GM19238 (cell line): ENCODE data around the gene CNRIP1.

Source experiments
- DNase-seq: peaks from one replicate; pipeline ENCODE4 v3.0.0; 2011; ENCODE audit warnings: low spot score; ENCODE audit not compliant: insufficient read length

CNRIP1 gene

DNA sequence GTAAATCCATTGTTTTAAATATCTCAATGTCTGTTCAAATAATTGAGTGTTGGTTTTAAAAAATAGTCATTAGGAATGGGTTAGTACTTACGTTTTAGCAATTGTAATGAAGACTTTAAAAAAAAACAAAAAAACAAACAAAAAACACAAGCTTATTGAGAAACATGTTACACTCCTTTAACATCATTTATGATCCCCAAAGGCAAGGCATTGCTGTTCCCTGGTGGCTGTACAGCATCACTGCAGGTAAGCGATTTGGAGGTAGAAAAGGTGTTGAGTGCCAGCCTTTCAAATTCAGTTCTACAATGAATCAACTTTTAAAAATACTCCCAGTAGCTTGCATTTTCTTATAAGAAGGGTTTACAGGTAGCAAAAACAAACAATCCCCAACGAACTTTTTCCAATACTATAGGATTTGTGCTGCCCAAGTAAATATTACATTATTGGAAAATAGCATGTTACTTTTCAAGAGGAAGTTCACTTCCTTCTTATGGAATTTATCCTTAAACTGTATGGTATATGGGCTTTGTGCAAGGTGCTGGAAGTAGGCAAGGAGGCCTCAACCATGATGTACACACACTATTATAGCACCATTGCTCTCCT lies 27.5 kb downstream of the CNRIP1 start:
- DNase-seq: no peak

DNA sequence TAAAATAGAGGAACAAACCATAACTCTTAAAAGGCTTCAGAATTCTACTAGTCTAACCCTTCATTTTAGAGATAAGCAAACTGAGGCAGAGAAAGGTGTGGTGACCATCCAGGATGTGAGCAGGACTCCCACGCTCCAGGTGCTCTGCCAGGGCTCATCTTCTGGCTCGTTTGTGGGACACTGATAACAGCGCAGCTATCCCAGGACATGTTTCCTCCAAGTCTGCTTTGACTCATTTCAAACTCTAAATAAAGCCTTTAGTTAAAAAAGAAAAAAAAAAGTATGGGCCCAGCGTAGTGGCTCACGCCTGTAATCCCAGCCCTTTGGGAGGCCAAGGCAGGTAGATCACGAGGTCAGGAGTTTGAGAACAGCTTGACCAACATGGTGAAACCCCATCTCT lies 28.4 kb downstream of the CNRIP1 start:
- DNase-seq: no peak

DNA sequence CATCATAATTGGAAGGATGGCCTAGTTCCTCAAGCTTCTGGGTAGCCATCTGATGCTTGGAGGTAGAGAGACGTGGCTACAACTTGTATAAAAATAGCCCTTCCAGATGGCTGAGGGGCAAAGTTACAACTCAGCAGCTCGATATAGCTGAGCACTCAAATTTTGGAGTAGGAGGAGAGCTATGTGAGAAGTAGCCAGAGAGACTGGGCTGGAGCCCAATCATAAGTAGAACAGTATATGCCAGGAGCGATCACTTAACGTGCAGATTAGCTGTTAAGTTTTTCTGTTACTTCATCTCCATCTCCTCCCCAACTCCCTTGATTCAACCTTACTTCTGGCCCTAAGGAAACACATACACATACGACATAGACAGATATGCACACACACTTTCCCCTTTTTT lies 28.8 kb downstream of the CNRIP1 start:
- DNase-seq: no peak

DNA sequence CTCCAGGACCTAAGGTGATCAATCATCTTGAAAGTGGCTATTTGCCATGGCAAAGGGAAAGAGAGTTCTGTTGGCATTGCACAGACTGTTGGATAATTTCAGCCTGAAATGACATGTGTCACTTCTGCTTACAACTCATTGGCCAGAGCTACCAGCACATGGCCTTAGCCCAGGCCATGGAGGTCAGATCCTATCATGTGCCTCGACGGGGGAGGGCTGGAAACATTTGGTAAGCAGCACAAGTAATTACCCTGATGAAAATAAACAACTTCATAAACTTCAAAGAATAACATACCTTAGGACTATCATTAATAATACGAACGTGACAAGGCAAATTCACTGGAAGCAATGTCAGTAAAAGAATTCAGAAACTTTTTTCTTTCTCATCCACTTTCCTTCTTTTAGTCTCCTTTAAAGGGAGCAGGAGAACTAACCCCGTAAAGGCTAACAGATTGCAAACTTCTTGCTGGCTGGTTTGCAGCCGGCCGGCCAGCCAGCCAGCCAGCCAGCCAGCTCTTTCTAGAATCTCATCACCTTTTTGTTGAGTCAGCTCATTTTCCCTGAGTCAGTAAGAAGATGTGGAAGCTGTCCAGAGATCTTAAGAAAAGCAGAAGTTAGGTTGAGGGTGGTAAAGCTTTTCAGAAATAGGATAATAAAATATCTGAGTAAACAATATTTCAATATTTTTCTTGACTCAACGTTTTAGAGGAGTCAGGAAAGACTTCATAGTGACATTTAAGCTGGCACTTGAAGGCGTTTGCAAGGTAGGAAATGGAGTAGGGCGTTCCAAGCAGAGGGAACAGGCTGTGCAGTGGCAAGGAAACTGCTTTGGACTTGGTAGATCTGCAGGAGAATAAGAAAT lies 31.9 kb downstream of the CNRIP1 start:
- no peak for DNase-seq

DNA sequence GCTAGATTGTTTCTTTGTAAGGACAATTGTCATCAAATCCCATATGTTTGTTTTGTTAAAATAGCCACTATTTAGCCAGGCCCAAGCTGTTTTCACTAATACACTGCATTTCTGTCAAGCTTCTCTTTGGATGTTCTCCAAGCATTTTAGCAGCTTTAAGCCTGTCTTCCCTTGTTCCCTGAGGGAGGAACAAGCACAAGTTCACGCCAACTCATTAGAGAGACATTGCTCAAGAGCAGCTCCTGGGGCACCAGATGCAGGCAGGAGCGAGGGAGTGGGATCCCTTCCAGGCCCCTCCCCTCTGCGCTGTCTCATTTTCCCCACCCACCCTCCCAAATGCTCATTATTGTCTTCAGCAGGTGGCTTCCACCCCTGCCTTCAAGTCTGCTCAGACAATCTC lies 34.9 kb downstream of the CNRIP1 start:
- no peak for DNase-seq

DNA sequence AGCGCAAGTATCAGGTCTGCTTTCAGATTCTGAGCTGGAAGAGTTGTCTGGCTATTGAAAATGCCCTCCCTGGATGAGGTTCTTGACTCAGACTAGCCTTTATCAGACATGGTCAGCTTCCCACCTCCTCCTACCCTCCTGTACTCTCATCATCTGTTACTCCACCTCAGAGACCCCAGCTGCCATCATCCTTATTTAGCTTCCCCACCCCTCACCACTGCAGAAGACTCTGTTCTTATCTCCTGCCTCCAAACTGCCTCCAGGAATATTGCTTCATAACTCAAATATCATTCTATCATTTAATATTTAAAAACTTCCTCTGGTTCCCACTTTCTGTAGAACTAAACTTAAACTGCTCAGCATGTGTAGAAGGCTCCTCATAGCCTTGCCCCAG lies 36.3 kb downstream of the CNRIP1 start:
- DNase-seq: no peak

DNA sequence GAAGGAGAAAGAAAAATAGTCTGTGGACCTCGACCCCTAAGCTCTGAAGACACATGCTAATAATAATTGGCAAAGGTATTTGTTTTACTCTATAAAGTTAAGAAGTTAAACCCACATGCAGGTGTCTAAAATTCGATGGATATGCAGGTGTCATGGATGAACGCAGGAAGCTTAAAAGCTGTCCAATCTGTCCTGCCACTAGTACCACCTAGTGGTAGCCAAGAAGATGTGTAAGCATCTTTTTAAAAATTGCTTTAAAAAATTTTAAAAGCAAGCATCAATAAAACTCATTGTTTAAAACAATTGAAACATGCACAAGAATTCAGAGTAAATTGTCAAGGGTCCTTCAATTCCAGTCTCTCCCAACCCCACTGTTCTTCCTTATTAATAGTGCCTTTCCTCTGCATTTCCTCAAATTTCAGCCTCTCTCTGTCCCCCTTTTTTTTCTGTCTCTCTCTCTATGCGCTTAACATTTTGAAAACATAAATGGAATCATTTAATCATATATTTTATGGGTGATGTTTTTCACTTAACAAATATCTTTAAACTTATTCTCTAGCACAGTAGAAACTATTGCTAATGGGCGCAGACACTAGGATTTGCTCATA lies 36.8 kb downstream of the CNRIP1 start:
- DNase-seq: peak; percentile 50

DNA sequence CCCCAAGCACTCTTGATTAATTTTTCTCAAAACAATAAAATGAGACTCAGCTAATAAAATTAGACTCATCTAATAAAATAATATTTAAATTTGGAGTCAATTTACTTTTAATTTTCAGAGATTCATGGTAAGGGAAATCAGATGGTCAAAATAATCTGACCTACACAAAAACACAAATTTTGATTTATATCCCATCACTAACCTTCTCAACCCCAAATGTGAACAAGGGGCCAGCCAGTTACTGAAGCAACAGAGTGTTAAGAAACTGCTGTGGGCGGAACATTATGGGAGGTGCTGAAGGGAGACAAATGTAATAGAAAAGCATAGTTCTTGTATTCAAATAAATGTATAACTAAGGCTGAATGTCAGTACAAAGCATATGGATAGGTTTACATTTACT lies 39.0 kb downstream of the CNRIP1 start:
- no peak for DNase-seq

DNA sequence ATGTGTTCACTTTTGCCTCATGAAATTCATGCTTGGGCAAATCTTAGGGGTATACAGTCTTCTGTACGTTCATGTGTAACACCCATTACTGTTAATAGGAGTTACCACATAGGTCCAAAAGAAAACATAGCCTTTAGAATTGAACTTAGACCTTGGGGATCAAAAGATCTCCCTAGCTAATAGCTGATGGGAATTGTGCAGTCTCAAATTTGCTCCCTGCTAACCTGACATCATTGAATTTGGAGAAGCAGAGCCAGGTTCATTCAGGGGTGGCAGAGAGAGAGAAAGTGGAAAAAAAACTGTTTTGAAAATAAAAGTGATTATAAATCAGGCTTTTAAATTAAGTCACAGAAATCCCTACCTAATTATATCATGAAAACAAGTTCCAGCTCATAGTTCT lies 39.4 kb downstream of the CNRIP1 start:
- DNase-seq: no peak

DNA sequence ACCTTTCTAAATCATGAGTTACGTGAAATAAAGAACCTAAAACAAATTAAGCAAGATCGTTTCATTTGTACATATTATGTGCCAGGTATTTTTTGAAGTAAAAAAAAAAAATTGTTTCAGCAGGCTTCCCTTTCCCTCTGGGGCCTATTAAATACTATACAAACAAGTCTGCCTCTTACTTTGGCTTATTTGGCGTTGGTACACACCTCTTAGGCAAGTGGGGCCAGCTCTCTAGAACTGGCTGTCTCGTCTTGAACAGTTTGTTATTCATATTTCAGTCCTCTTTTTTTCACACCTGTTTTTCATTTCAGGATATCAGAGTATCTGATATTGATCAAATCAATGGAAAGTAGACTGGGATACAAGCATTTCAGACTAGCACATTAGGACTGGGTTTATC lies 40.1 kb downstream of the CNRIP1 start:
- no peak for DNase-seq

DNA sequence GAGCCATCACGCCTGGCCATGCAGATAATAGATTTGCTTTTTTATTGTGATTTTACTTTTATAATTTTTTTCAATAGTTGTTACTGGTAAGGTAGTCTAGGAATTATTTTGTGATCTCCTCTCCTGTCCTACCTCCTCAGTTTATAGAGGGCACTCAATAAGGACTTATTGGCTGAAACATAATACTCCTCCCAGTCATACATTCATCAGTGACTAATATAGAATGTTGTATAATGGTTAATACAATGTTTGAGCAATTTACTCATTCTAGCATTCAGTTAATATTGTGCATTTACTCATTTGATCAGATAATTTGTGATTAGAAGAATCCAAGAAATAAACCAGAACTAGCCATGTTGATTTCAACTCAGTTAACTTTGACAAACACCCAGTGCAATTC lies 41.6 kb downstream of the CNRIP1 start:
- no peak for DNase-seq

DNA sequence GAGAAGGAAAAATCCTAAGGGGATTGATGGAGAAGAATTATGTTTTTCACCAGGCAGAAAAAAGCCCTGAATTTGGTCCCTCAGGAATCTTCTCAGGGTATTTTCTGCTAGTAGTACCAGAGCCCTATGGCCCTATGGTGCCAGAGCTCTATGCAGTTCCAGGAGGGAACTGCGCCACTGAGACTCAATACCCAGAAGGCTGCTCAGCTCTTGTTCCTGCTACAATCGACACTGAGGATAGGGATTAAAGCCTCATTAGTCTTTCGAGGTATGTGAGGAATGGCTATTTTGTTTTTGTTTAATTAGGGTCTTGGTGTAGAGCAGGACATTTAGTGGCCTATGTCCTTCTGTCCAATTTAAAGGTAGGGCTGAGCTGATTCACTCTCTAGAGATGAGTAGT lies 45.7 kb downstream of the CNRIP1 start:
- DNase-seq: no peak

DNA sequence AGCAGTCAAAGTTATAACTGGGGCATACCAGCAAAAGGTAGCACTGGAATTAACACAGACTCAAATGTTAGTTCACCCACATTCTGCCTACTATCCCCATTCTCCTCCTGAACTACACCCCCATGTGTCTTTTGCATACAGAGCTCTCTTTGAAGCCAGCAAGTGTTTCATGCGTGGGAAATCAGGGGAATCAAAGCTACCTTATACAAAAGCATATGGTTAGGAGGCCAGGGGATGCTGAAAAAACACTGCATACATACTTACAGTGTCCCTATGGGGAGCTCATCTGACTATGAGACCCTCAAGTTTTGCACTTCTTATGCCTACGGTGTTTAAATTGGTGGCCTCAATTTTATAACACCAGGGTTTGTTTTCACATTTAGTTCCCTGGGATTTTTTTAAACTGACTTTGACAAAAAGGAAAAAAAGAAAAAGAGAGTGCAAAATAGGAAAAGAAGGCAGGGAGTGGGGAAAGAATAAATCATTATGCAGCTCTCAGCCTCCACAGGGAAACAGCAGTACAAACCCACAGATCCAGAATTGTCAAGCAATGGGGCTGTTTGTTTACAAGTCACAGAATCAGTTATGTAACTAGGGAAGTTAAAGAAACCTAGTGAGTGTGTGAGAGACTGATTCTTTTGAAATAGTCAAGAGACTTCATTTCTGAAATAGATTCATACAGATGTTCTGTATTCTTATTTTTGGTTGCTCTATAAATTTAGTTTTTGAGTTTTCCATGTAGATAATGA lies 47.3 kb downstream of the CNRIP1 start:
- no peak for DNase-seq

DNA sequence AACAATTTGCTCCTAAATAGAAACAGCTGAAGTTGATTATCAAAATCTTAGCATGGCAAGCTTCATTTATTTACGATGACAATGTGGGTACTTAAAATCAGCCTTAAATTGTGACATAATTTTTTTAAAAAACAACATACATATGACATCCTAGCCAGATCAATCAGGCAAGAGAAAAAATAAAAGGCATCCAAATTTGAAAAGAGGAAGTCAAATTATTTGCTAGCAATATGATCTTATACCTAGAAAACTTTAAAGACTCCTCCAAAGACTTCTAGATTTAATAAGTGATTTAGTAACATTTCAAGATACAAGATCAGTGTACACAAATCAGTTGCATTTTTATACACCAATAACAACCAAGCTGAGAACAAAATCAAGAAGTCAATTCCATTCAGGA lies 53.1 kb downstream of the CNRIP1 start:
- DNase-seq: no peak

DNA sequence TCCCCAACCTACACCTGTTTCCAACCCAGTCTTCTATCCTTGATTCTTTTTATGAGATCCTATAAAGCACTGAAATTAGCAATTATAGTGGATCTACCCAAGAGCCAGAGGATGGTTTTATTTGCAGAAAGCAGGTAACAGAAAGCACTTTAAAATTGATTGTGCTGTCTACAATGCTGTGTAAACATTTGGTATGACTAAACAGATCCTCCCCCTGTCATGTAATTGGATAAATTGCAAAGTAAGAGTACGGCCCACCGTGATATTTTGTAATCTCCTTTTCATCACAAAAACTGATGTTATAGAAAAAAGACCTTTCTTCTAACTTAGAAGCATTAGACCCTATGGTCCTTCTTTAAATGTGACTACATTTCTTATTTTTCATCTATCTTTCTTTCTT lies 56.1 kb downstream of the CNRIP1 start:
- DNase-seq: no peak

DNA sequence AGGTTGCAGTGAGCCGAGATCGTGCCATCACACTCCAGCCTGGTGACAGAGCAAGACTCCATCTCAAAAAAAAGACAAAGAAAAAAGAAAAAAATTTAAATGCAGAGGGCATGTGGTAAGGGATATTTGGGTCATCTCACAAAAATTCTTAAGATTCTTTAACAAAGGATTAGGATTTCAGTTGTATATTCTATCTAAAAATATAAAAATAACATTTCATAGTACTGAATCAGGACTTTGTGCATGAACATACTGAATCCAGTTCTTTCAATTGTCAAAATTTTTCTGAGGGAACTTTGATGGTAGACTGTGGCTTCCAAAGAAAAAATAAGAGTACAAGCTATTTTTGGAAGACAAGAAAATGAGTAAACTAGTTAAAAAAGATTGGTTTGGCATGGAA lies 60.9 kb downstream of the CNRIP1 start:
- no peak for DNase-seq

DNA sequence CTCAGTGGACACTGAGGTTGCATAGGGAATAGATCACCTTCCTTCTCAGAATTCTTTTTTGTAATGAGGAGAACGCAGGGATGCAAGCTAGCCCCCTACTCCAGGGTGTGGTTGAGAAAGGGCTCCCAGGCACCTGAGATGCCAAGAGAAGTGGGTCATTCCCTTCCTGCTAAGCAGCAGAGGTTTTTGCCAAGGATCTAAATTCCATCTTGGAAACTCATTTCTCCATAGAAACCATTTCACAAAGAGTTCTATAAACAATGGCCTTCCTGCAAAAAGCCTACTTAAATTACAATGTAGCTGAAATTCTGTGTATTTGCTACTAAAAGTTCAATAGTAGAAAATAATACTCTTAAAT lies 63.7 kb downstream of the CNRIP1 start:
- DNase-seq: no peak

DNA sequence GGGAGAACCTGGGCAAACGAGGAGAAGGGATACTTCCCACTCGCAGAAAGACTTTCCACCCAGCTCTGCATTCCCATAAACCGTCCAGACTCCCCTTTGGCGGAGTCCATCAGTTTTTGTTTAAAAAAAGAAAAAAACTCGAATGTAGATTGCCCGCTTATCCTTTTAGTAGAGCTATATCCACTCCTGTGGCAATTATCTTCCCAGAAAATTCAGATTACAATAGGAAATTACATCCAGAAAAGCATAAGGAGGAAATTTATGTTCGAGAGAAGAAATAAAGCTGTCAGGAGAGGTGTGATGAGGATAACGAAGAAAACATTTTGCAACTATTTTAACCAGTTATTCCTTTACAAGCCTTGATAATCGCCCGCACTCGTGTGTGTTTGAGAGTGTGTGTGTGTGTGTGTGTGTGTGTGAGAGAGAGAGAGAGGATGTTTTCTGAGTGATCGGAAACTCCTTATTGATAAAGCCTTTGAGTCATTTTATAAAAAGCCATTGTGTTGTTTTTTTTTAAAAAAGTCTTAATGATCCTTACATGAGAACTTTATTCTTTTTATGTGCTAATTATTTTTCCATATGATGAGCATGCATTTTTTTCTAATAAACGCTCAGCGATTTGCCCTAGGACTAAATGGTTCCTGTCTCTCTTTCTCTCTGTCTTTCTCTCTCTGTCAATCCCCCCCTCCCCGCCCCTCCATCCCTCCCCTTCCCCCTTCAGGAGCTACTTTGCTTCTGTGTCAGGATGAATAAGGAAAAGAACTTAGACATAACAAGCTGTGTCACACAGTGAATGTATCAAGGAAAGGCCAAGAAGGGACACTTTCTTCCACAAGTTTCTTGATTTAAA lies 66.3 kb downstream of the CNRIP1 start:
- no peak for DNase-seq

DNA sequence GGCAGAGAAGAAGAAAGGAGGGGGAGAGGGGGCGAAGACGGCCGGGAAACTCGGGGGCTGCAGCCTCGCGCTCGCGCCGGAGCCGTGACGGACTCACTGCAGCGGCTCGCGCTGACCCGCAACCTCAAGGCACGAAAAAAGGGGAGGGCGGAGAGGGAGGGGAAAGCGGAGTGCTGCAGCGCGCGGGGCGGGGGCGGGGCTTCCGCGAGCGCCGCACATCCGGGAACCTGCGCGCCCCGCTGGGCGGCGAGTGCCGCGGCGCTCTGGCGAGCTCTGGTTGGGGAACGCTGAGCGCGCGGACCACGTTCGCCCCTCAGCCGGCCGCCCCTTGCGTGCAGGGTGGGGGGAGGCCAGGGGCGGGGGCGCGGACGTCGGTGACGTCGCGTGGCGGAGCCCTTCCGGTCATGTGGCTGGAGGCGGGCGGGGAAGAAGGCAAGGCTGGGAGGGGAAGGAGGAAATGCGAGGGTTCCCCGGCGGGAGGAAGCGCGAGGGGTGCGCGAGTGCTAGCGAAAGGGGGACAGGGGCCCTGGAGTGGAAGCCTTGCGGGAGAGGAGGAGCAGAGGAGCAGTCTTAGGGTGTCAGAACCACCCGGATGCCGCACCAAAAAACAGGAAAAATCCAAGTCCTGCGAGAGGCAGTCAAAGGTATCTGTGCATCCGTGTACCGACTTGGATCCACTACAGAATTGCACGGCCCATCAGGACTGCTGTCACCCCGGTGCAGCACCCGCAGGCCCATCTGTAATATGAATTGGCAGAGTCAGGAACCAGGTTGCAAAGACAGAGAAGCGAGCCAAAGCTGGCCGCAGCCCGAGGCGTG lies 67.1 kb downstream of the CNRIP1 start, which contains the start of gene PPP3R1:
Gene PPP3R1 (minus strand): TSS at position 133 of the 819 bp plus-strand sequence. CDS start 405 bp downstream, outside the sequence.
- DNase-seq: peak; percentile 78

DNA sequence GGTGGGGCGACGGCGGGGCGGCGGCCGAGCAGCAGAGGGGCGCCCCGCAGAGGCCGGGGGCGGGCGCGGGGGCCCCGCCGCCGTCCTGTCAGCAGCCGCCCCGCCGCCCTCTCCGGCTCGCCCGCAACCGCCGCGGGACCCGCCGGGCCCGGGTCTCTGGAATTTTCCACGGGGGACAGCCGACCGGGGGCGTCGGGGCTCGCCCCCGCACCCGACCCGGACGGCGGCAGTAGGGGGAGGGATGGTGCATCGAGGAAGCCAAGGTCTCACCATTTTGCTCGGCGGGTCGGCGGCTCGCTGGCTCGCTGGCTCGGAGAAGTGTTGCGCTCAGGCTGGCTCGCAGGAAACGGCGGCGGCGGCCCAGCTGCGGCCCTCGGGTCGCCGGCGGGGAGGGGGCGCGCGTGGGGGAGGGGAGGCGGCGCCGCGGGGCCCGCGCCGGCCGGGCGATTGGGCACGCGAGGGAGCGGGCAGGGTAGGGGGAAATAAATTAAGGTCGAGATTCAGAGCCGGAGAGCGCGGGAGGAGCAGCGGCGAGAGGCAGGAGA lies 67.8 kb downstream of the CNRIP1 start:
- DNase-seq: peak; percentile 27
